Measurements from ENCODE around the gene CAND2.

Gene CAND2

GRCh38 chr3:12866836-12867235 lies 70.4 kb downstream of the CAND2 start:
- no peak for DNase-seq (ENCODE audit: low read depth)
- no peak for TF ChIP-seq CTCF (IDR thresholded peaks at IDR 0.05; ENCODE audit: insufficient read depth, low read depth, low read length, missing control alignments)
- H3K4me3 ChIP-seq (ENCODE audit: low read depth, low read length), result no peak overlapping the region

- peak overlapping the region; percentile 36 for H3K4me3 ChIP-seq (ENCODE audit: low read depth, low read length)
- TF ChIP-seq CTCF (IDR thresholded peaks at IDR 0.05; ENCODE audit: insufficient read depth, low read depth, low read length, missing control alignments), result peak; percentile 96
- peak; percentile 74 for DNase-seq (ENCODE audit: low read depth)
Observed at GRCh38 chr3:12868039-12869034, 71.9 kb downstream of the CAND2 start.

GRCh38 chr3:12869035-12869621 lies 72.6 kb downstream of the CAND2 start:
- no peak overlapping the region; the same call in 1 of the 2 replicates for H3K4me3 ChIP-seq (ENCODE audit: low read depth, low read length)
- TF ChIP-seq CTCF (IDR thresholded peaks at IDR 0.05; ENCODE audit: insufficient read depth, low read depth, low read length, missing control alignments), result no peak
- DNase-seq (ENCODE audit: low read depth), result peak; percentile 42

GRCh38 chr3:12870942-12871341 lies 74.5 kb downstream of the CAND2 start:
- TF ChIP-seq CTCF (IDR thresholded peaks at IDR 0.05; ENCODE audit: insufficient read depth, low read depth, low read length, missing control alignments), result no peak
- no peak for DNase-seq (ENCODE audit: low read depth)
- H3K4me3 ChIP-seq (ENCODE audit: low read depth, low read length), result no peak overlapping the region

- no peak overlapping the region for H3K4me3 ChIP-seq (ENCODE audit: low read depth, low read length)
- no peak for DNase-seq (ENCODE audit: low read depth)
Observed at GRCh38 chr3:12871404-12871983, 75.0 kb downstream of the CAND2 start.

More at GRCh38 chr3:12871404-12871983, 75.0 kb downstream of the CAND2 start:
- TF ChIP-seq CTCF (IDR thresholded peaks at IDR 0.05; ENCODE audit: insufficient read depth, low read depth, low read length, missing control alignments), result no peak
